Neural cell (in vitro differentiated cells): Measurements from ENCODE around the gene NSMF. TPM values are rescaled to one million over a fixed set of nuclear protein-coding genes. Genes with fewer than 3 reads are reported as not detected.

Experiments used
- H2AFZ ChIP-seq: fragments of 200-600, 300-800 bp; sonication (generic), shearing (Covaris generic); 2 replicates; pipeline ENCODE4 v1.6.0; 2014; ENCODE audit warnings: low read depth, mild to moderate bottlenecking, antibody characterized with exemption, low read length, moderate library complexity
- H3F3A ChIP-seq: fragments of 200-600 bp; shearing (Covaris generic); 2 replicates; pipeline ENCODE4 v1.6.1; 2016; ENCODE audit warnings: mild to moderate bottlenecking, moderate library complexity, mixed read lengths, antibody characterized with exemption, low read length; ENCODE audit not compliant: insufficient read depth, poor library complexity, severe bottlenecking
- H3K27ac ChIP-seq: fragments of 200-600, 300-800 bp; sonication (generic), shearing (Covaris generic); 2 replicates; pipeline ENCODE4 v1.5.1; 2014; ENCODE audit warnings: mild to moderate bottlenecking, low read length, moderate library complexity
- H3K27me3 ChIP-seq: fragments of 300-800, 200-600 bp; sonication (generic), shearing (Covaris generic); 2 replicates; pipeline ENCODE4 v1.6.0; 2014; ENCODE audit warnings: mild to moderate bottlenecking, low read depth, low read length, moderate library complexity; ENCODE audit not compliant: insufficient read depth
- H3K36me3 ChIP-seq: fragments of 300-800, 200-600 bp; sonication (generic), shearing (Covaris generic); 2 replicates; pipeline ENCODE4 v1.5.1; 2014; ENCODE audit warnings: mild to moderate bottlenecking, antibody characterized with exemption, low read length, moderate library complexity; ENCODE audit not compliant: insufficient read depth
- H3K4me2 ChIP-seq: fragments of 300-800, 200-600 bp; sonication (generic), shearing (Covaris generic); 2 replicates; pipeline ENCODE4 v1.6.0; 2014; ENCODE audit warnings: mild to moderate bottlenecking, low read length
- H3K4me3 ChIP-seq: fragments of 300-800, 200-600 bp; sonication (generic), shearing (Covaris generic); 2 replicates; pipeline ENCODE4 v1.5.1; 2014; ENCODE audit warnings: mild to moderate bottlenecking, low read length, moderate library complexity
- H3K79me2 ChIP-seq: fragments of 200-600 bp; shearing (Covaris generic); replicated peaks from 2 replicates; pipeline ENCODE4 v1.6.0; 2014; ENCODE audit warnings: mild to moderate bottlenecking, low read length, moderate library complexity; ENCODE audit not compliant: insufficient read depth
- H3K9ac ChIP-seq: fragments of 300-800, 200-600 bp; sonication (generic), shearing (Covaris generic); 2 replicates; pipeline ENCODE4 v1.6.1; 2016; ENCODE audit warnings: mild to moderate bottlenecking, low read length, mixed read lengths
- H3K9me2 ChIP-seq: fragments of 200-600 bp; shearing (Covaris generic); 2 replicates; pipeline ENCODE4 v1.6.1; 2016; ENCODE audit warnings: mild to moderate bottlenecking, low read length, mixed read lengths; ENCODE audit not compliant: insufficient read depth
- H3K9me3 ChIP-seq: fragments of 200-600, 300-800 bp; sonication (generic), shearing (Covaris generic); 2 replicates; pipeline ENCODE4 v1.6.1; 2016; ENCODE audit warnings: mild to moderate bottlenecking, mixed run types, low read length, moderate library complexity, mixed read lengths
- H4K20me1 ChIP-seq: fragments of 200-600 bp; shearing (Covaris generic); 2 replicates; pipeline ENCODE4 v1.6.1; 2016; ENCODE audit warnings: mild to moderate bottlenecking, mixed run types; ENCODE audit not compliant: insufficient read depth
- EP300 ChIP-seq: fragments of 450-650 bp; conservative IDR thresholded peaks from 2 replicates; pipeline ENCODE4 v1.6.1; 2014; ENCODE audit warnings: antibody characterized with exemption, mild to moderate bottlenecking, moderate library complexity; ENCODE audit not compliant: poor library complexity, severe bottlenecking
- EZH2 ChIP-seq: fragments of 200-600, 300-800 bp; shearing (Covaris generic), sonication (generic); IDR thresholded peaks from 2 replicates; pipeline ENCODE4 v1.6.1; 2014; ENCODE audit warnings: antibody characterized with exemption, low read length, borderline replicate concordance, mild to moderate bottlenecking; ENCODE audit not compliant: insufficient read depth, poor library complexity, severe bottlenecking
- MXI1 ChIP-seq: fragments of 450-650 bp; conservative IDR thresholded peaks from 2 replicates; pipeline ENCODE4 v1.6.1; 2014; ENCODE audit warnings: antibody characterized with exemption, mild to moderate bottlenecking; ENCODE audit not compliant: poor library complexity, severe bottlenecking
- POLR2AphosphoS5 ChIP-seq: IDR thresholded peaks from 2 replicates; pipeline ENCODE4 v1.6.1; 2012
- RAD21 ChIP-seq: fragments of 450-650 bp; conservative IDR thresholded peaks from 2 replicates; pipeline ENCODE4 v1.6.1; 2014; ENCODE audit warnings: antibody characterized with exemption, mild to moderate bottlenecking, moderate library complexity
- SMC3 ChIP-seq: fragments of 450-650 bp; conservative IDR thresholded peaks from 2 replicates; pipeline ENCODE4 v1.6.1; 2014; ENCODE audit warnings: antibody characterized with exemption, mild to moderate bottlenecking, moderate library complexity; ENCODE audit not compliant: poor library complexity
- TAF1 ChIP-seq: IDR thresholded peaks from 2 replicates; pipeline ENCODE4 v1.6.1; 2012; ENCODE audit warnings: low read depth
- polyA plus RNA-seq: library from polyadenylated mRNA; depleted of rRNA; stranded (reverse); fragments of >200 nt; gene quantifications from 2 replicates; pipeline ENCODE4 v1.2.3, GENCODE V29; 2014
- TF ChIP-seq, protein P1 (sequence below): IDR thresholded peaks from 2 replicates; pipeline ENCODE4 v1.6.1; 2012; ENCODE audit warnings: borderline replicate concordance
- TF ChIP-seq, protein P2 (sequence below): fragments of 450-650 bp; IDR thresholded peaks from 2 replicates; pipeline ENCODE4 v1.5.1; 2014; ENCODE audit warnings: antibody characterized with exemption, mild to moderate bottlenecking, moderate library complexity; ENCODE audit not compliant: poor library complexity, severe bottlenecking

Gene NSMF
- polyA plus RNA-seq, 1 donor from 2014 or later: 51.2 TPM

DNA sequence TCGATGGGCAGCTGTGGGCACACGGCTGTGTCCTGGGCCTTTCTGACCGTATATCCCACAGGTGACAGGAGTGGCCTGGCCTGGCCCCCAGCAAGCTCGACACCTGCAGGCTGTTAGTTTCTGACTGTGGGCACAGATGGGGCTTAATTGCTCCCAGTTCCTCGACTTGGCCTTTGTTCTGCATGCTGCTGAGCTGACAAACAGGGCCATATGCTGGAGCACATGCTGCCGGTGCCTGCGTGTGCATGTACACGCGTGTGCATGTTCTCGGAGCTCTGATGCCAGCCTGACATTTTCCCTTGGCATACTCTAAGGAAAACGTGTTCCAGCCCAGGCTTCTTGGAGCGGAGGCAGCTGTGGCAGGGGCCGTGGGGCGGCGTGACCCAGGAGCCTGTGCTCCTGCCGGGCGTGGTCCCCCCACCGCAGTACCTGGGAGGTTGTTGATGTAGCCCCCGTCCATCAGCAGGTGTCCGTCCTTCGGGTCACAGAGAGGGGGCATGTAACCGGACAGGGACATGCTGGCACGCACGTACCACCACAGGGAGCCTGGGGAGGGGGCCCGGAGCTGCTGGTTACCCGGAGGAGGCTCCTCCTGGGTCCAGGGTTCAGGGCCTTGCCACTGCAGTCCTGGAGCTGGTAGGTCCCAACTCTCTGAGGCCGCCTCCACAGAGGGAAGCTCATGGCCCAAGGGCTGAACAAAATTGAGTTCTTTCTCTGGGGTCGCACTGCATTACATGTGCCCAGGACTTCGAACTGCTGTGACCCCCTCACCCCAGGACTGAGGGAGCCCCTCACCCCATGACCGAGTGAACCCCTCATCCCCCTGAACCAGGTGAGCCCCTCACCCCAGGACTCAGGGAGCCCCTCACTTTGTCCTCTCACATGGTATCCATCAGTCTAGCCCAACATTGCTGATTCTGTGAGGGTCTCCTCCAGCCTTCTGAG, 4.1 kb upstream of the NSMF start:
- TF ChIP-seq EP300: no peak
- TF ChIP-seq TAF1: no peak
- TF ChIP-seq, protein P1, sequence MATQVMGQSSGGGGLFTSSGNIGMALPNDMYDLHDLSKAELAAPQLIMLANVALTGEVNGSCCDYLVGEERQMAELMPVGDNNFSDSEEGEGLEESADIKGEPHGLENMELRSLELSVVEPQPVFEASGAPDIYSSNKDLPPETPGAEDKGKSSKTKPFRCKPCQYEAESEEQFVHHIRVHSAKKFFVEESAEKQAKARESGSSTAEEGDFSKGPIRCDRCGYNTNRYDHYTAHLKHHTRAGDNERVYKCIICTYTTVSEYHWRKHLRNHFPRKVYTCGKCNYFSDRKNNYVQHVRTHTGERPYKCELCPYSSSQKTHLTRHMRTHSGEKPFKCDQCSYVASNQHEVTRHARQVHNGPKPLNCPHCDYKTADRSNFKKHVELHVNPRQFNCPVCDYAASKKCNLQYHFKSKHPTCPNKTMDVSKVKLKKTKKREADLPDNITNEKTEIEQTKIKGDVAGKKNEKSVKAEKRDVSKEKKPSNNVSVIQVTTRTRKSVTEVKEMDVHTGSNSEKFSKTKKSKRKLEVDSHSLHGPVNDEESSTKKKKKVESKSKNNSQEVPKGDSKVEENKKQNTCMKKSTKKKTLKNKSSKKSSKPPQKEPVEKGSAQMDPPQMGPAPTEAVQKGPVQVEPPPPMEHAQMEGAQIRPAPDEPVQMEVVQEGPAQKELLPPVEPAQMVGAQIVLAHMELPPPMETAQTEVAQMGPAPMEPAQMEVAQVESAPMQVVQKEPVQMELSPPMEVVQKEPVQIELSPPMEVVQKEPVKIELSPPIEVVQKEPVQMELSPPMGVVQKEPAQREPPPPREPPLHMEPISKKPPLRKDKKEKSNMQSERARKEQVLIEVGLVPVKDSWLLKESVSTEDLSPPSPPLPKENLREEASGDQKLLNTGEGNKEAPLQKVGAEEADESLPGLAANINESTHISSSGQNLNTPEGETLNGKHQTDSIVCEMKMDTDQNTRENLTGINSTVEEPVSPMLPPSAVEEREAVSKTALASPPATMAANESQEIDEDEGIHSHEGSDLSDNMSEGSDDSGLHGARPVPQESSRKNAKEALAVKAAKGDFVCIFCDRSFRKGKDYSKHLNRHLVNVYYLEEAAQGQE: no peak
- TF ChIP-seq POLR2AphosphoS5: no peak
- TF ChIP-seq RAD21: no peak
- TF ChIP-seq, protein P2, sequence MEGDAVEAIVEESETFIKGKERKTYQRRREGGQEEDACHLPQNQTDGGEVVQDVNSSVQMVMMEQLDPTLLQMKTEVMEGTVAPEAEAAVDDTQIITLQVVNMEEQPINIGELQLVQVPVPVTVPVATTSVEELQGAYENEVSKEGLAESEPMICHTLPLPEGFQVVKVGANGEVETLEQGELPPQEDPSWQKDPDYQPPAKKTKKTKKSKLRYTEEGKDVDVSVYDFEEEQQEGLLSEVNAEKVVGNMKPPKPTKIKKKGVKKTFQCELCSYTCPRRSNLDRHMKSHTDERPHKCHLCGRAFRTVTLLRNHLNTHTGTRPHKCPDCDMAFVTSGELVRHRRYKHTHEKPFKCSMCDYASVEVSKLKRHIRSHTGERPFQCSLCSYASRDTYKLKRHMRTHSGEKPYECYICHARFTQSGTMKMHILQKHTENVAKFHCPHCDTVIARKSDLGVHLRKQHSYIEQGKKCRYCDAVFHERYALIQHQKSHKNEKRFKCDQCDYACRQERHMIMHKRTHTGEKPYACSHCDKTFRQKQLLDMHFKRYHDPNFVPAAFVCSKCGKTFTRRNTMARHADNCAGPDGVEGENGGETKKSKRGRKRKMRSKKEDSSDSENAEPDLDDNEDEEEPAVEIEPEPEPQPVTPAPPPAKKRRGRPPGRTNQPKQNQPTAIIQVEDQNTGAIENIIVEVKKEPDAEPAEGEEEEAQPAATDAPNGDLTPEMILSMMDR: no peak
- TF ChIP-seq EZH2: no peak
- TF ChIP-seq SMC3: no peak
- TF ChIP-seq MXI1: no peak
- H4K20me1 ChIP-seq: no peaks in the 10 kb centered on the region
- no peak overlapping the region for H3K4me3 ChIP-seq
- no peak overlapping the region for H2AFZ ChIP-seq
- no peak overlapping the region for H3K4me2 ChIP-seq
- no peaks in the 10 kb centered on the region for H3K9me3 ChIP-seq
- no peaks in the 10 kb centered on the region for H3K9me2 ChIP-seq
- H3K36me3 ChIP-seq: no peaks in the 10 kb centered on the region
- H3K9ac ChIP-seq: no peak overlapping the region
- no peaks in the 10 kb centered on the region for H3K79me2 ChIP-seq
- H3K27me3 ChIP-seq: no peaks in the 10 kb centered on the region
- no peaks in the 10 kb centered on the region for H3F3A ChIP-seq
- H3K27ac ChIP-seq: no peak overlapping the region

DNA sequence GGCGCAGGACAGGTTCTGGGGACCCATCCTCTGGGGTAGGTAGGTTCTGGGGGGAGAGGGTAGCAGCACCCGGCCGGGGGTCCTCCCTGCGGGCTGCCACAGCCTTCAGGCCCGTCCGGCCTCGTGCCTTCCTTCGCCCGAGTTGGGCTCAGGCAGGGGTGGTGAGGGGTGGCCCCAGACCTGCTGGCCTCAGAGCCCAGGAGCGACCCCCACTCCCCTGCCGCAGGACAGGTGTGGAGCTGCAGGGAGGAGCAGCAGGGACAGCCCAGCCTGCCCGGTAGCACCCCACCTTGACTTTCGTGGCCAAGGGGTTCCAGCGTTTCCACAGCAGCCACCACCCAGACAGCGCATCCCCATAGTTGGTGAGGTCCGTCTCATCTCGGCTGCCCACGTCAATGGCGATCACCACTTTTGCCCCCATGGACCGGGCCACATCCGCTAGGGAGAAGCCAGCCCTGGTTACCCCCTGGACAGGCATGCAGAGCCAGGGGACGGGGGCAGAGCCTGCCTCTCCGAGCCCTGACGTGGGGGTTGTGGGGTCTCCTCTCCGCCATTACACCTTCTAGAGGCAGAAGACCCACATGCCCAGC, 3.4 kb upstream of the NSMF start:
- Histone ChIP-seq H3K9me3 (no peaks in the 10 kb centered on the region), H3K9ac (no peak overlapping the region), H3K4me2 (no peak overlapping the region), H3K79me2 (no peaks in the 10 kb centered on the region), H2AFZ (no peak overlapping the region), H3K27ac (no peak overlapping the region), H4K20me1 (no peaks in the 10 kb centered on the region), H3K27me3 (no peaks in the 10 kb centered on the region), H3K9me2 (no peaks in the 10 kb centered on the region), H3K36me3 (no peaks in the 10 kb centered on the region), H3K4me3 (no peak overlapping the region), H3F3A (no peaks in the 10 kb centered on the region)
- TF ChIP-seq, protein P2: no peak
- no peak for TF ChIP-seq SMC3
- no peak for TF ChIP-seq POLR2AphosphoS5
- TF ChIP-seq RAD21: no peak
- no peak for TF ChIP-seq MXI1
